Activated naive CD8-positive, alpha-beta T cell treated with anti-CD3 and anti-CD28 coated beads for 36 hours (primary cell): ENCODE data around the gene FHAD1. TPM values are rescaled to one million over a fixed set of nuclear protein-coding genes. Genes with fewer than 3 reads are reported as not detected.
A peak's percentile ranks its signal among the peaks of the same experiment; 100 is the strongest.

Experiments
- DNase-seq: peaks from one replicate; pipeline ENCODE4 v3.0.0; 2021
- H3K27ac Mint-ChIP-seq: one replicate; pipeline ENCODE4 v1.8.0; 2022; ENCODE audit warnings: mild to moderate bottlenecking, moderate library complexity, mixed read lengths
- H3K27me3 Mint-ChIP-seq: one replicate; pipeline ENCODE4 v1.8.0; 2022; ENCODE audit warnings: mild to moderate bottlenecking, mixed read lengths
- H3K36me3 Mint-ChIP-seq: one replicate; pipeline ENCODE4 v1.8.0; 2021; ENCODE audit warnings: mild to moderate bottlenecking, mixed read lengths
- H3K4me1 Mint-ChIP-seq: one replicate; pipeline ENCODE4 v1.8.0; 2021; ENCODE audit warnings: mixed read lengths
- H3K4me3 Mint-ChIP-seq: one replicate; pipeline ENCODE4 v1.8.0; 2022; ENCODE audit warnings: mild to moderate bottlenecking, moderate library complexity, mixed read lengths
- H3K9me3 Mint-ChIP-seq: one replicate; pipeline ENCODE4 v1.8.0; 2022; ENCODE audit warnings: mixed read lengths
- total RNA-seq, 2 experiments: library from RNA; stranded (reverse); gene quantifications; one replicate each; pipeline ENCODE4 v1.2.3, GENCODE V29; 2021

The FHAD1 gene
- total RNA-seq, 2 experiments from 2014 or later = 0.49 to 0.70 TPM

GRCh38 chr1:15254559-15254958 lies 7.5 kb downstream of the FHAD1 start:
- no peak for DNase-seq
- H3K4me1 Mint-ChIP-seq = peaks cover 55% of the 10 kb centered on the region
- H3K27ac Mint-ChIP-seq = no peak overlapping the region
- H3K27me3 Mint-ChIP-seq = peaks cover 20% of the 10 kb centered on the region
- H3K4me3 Mint-ChIP-seq = no peak overlapping the region
- peaks cover 6% of the 10 kb centered on the region for H3K36me3 Mint-ChIP-seq
- peaks cover 3% of the 10 kb centered on the region for H3K9me3 Mint-ChIP-seq

DNA sequence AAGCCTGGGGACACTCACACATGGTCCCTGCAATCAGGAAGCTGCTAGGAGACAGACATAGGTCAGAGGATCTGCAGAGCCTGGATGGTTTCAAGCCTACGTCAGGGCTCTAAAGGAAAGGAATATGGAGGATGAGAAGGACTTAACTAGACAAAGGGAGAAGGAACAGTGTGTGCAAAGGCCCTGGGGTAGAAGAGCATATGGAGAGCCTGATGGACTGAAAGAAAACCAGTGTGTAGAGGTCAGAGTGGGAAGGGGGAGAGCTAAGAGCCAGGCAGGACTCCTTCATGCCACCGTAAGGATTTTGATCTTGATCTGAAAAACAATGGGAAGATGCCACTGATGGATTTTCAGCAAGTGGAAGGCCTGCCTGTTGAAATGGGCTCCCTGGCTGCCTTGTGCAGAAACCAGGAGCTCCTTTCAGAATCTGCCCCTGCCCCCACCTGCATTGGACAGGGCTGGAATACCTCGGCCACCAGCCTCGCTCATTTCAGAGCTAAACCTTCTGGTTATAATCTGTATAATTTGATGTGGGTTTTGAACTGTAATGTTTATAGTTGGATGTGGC lies 8.6 kb downstream of the FHAD1 start:
- Mint-ChIP-seq H3K4me3 (no peak overlapping the region), H3K4me1 (peaks cover 52% of the 10 kb centered on the region), H3K9me3 (no peaks in the 10 kb centered on the region), H3K27ac (no peak overlapping the region), H3K27me3 (peaks cover 23% of the 10 kb centered on the region), H3K36me3 (no peaks in the 10 kb centered on the region)
- DNase-seq = no peak

DNA sequence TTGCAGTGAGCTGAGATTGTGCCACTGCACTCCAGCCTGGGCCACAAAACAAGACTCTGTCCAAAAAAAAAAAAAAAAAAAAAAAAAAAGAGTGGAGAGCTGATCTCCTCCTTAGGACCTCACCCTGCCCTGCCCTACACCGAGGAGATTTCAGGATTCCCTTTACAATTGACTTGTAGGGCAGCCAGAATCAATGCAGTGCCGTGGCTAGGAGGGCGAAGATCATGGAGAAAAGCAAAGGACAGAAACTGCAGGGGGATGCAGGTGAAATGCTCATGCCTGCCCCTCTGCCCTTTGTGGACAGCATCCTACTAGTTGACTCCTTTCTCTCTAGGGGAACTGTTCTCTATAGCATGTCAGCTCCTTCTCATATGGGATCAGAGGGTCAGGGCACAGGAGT lies 9.6 kb downstream of the FHAD1 start:
- H3K36me3 Mint-ChIP-seq = no peaks in the 10 kb centered on the region
- no peak overlapping the region for H3K27ac Mint-ChIP-seq
- peaks cover 32% of the 10 kb centered on the region for H3K27me3 Mint-ChIP-seq
- peaks cover 57% of the 10 kb centered on the region for H3K4me1 Mint-ChIP-seq
- no peaks in the 10 kb centered on the region for H3K9me3 Mint-ChIP-seq
- DNase-seq = no peak
- no peak overlapping the region for H3K4me3 Mint-ChIP-seq

DNA sequence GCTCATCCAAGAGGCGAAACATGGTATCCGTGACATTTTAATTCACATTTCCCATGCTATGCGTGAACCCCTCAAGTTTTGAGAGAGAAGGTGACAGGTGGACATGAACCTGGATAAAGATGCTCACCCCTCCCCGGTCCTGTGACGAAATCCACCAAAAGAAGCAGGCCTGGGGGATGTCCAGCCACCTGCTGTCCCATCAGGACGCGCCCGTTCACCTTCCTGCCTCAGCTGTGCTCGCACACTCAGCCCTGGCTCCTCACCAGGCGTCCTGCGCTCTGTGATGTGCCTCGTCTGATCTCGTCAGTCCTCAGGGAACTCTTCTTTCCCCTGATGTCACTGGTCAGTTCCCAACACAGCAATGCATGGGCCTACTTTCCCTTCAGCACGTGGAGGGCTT lies 10.3 kb downstream of the FHAD1 start:
- no peak for DNase-seq
- no peak overlapping the region for H3K27ac Mint-ChIP-seq
- H3K36me3 Mint-ChIP-seq = no peaks in the 10 kb centered on the region
- no peak overlapping the region for H3K4me3 Mint-ChIP-seq
- no peaks in the 10 kb centered on the region for H3K9me3 Mint-ChIP-seq
- H3K4me1 Mint-ChIP-seq = peaks cover 56% of the 10 kb centered on the region
- H3K27me3 Mint-ChIP-seq = peaks cover 39% of the 10 kb centered on the region

DNA sequence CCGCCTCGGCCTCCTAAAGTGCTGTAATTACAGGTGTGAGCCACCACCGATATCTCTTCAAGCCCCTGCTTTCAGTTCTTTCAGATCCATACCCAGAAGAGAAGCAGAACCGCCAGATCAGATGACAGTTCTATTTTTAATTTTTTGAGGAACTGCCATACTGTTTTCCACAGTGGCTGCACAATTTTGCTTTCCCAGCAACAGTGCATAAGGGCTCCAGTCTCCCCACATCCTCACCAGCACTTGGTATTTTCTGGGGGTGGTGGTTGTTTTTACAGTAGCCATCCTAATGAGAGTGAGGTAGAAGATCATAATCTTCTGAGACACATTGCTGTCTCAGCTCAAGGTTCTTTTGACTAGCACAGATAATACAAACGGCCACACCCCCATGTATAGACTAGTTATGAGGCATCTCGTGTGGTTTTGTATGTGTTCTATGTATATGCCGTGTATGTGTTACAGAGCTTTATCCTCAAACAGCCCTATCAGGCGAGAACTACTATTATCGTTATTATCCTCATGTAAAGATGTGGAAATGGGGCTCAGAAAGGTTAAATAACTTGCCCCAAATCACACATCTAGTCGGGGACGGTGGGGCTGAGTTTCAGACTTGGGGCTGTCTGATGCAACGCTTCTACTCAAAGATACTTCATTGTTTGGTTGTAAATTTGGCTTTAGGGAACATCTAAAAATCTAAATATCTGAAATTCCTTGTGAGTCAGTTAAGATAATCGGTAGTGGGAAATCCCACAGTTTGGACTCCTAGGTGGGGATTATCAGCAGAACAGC lies 12.0 kb downstream of the FHAD1 start:
- H3K9me3 Mint-ChIP-seq = no peaks in the 10 kb centered on the region
- no peak for DNase-seq
- peaks cover 56% of the 10 kb centered on the region for H3K27me3 Mint-ChIP-seq
- no peak overlapping the region for H3K27ac Mint-ChIP-seq
- H3K4me3 Mint-ChIP-seq = no peak overlapping the region
- H3K36me3 Mint-ChIP-seq = no peaks in the 10 kb centered on the region
- H3K4me1 Mint-ChIP-seq = peaks cover 41% of the 10 kb centered on the region

DNA sequence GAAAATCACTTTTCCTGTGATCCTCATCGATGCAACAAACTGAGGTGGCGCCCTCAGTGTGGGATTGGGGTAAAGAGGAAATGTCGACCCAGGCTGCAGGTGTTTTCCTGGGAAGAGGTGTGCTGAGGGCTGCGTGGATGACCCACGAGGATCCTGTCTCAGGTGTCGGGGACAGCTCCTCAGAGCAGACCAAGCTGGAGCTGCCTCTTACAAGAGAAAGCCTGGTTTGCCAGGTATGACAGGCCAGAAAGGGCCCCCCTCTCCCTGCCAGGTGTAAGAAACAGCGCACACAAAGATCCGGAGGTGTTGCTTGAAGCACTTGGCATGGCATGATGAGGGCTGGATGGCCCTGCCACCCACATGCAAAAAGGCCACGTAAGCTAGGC lies 12.6 kb downstream of the FHAD1 start:
- H3K27me3 Mint-ChIP-seq = peaks cover 62% of the 10 kb centered on the region
- no peak overlapping the region for H3K27ac Mint-ChIP-seq
- H3K4me3 Mint-ChIP-seq = no peak overlapping the region
- H3K36me3 Mint-ChIP-seq = no peaks in the 10 kb centered on the region
- H3K9me3 Mint-ChIP-seq = no peaks in the 10 kb centered on the region
- DNase-seq = no peak
- H3K4me1 Mint-ChIP-seq = peaks cover 35% of the 10 kb centered on the region

DNA sequence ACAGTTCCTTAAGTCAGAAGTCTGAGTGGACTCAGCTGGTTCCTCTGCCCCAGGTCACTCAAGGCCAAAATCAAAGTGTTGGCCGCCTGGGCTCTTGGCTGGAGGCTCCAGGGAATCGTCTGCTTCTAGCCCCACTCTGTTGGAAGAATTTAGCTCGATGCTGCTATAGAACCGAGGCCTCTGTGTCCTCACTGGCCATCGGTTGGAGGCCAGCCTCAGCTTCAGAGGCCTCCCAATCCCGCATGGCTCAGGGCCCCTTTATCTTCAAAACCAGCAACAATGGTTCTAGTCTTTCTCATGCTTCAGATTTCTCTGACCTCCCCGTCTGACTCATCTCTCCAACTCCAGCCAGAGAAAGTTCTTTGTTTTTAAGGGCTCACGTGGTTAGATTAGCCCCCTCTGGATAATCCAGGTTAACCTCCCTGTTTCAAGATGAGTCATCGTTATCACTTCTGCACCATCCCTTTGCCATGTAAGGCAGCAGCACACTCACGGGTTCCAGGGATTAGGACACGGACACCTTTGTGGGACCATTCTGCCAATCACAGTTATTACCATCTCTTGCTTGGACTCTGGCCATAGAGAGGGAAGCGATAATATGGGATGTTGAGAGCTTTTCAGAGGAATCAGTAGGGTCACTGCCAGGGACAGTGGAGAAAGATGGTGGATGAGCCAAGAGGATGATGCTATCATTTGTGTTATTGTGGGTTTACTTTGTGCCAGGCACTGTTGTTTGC lies 13.6 kb downstream of the FHAD1 start:
- H3K27me3 Mint-ChIP-seq = peaks cover 68% of the 10 kb centered on the region
- no peaks in the 10 kb centered on the region for H3K9me3 Mint-ChIP-seq

GRCh38 chr1:15261155-15262002 lies 14.4 kb downstream of the FHAD1 start:
- Mint-ChIP-seq H3K27ac (no peak overlapping the region), H3K27me3 (peaks cover 72% of the 10 kb centered on the region), H3K9me3 (peaks cover under 1% of the 10 kb centered on the region), H3K4me3 (peak overlapping the region; percentile 32), H3K4me1 (peaks cover 34% of the 10 kb centered on the region), H3K36me3 (no peaks in the 10 kb centered on the region)
- DNase-seq = peak; percentile 49

More for the DNA sequence above, 13.6 kb downstream of the FHAD1 start:
- no peak overlapping the region for H3K27ac Mint-ChIP-seq
- no peak for DNase-seq
- H3K4me3 Mint-ChIP-seq = no peak overlapping the region
- no peaks in the 10 kb centered on the region for H3K36me3 Mint-ChIP-seq
- H3K4me1 Mint-ChIP-seq = peaks cover 34% of the 10 kb centered on the region

DNA sequence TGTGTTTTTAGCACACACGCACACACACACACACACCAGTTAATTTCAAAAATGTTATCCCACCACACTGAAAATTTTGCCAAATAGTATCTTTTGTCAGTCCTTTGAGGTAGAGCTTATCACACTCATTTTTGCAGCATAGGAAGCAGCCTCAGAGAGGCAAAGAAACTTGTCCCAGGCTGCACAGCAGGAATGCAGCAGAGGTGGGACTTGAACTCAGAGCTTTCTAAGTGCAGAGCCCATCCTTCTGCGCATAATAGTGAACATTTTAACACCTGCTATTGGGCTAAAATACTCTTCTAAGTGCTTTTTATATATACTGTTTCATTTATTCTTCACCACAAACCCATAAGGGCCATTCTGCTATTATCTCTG lies 15.0 kb downstream of the FHAD1 start:
- peaks cover 77% of the 10 kb centered on the region for H3K27me3 Mint-ChIP-seq
- H3K36me3 Mint-ChIP-seq = no peaks in the 10 kb centered on the region

GRCh38 chr1:15262706-15263105 lies 15.7 kb downstream of the FHAD1 start:
- Mint-ChIP-seq H3K9me3 (peaks cover 2% of the 10 kb centered on the region), H3K27ac (no peak overlapping the region), H3K4me1 (peaks cover 33% of the 10 kb centered on the region), H3K27me3 (peaks cover 78% of the 10 kb centered on the region), H3K4me3 (no peak overlapping the region), H3K36me3 (no peaks in the 10 kb centered on the region)
- DNase-seq = no peak

More for the DNA sequence above, 15.0 kb downstream of the FHAD1 start:
- H3K27ac Mint-ChIP-seq = no peak overlapping the region
- no peak for DNase-seq
- H3K9me3 Mint-ChIP-seq = peaks cover 2% of the 10 kb centered on the region
- peaks cover 34% of the 10 kb centered on the region for H3K4me1 Mint-ChIP-seq
- no peak overlapping the region for H3K4me3 Mint-ChIP-seq

DNA sequence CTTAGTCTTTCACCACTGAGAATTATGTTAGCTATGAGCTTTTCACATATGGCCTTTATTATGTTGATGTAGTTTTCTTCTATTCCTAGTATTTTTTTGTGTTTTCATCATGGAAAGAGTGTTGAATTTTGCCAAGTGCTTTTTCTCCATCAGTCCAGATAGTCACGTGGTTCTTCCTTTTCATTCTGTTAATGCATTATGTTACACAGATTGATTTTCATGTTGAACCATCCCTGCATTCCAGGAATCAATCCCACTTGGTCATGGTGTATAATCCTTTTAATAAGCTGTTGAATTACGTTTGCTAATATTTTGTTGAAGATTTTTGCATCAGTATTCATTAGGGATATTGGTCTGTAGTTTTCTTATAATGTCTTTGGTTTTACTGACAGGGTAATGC lies 17.7 kb downstream of the FHAD1 start:
- no peaks in the 10 kb centered on the region for H3K36me3 Mint-ChIP-seq
- peaks cover 73% of the 10 kb centered on the region for H3K27me3 Mint-ChIP-seq
- H3K27ac Mint-ChIP-seq = no peak overlapping the region
- no peak for DNase-seq
- H3K4me1 Mint-ChIP-seq = peaks cover 18% of the 10 kb centered on the region
- peaks cover 2% of the 10 kb centered on the region for H3K9me3 Mint-ChIP-seq
- no peak overlapping the region for H3K4me3 Mint-ChIP-seq

GRCh38 chr1:15271196-15271595 lies 24.2 kb downstream of the FHAD1 start:
- no peak for DNase-seq
- Mint-ChIP-seq H3K27ac (no peak overlapping the region), H3K4me3 (no peak overlapping the region), H3K9me3 (peaks cover 2% of the 10 kb centered on the region), H3K27me3 (peaks cover 50% of the 10 kb centered on the region), H3K4me1 (peaks cover 5% of the 10 kb centered on the region), H3K36me3 (no peaks in the 10 kb centered on the region)

DNA sequence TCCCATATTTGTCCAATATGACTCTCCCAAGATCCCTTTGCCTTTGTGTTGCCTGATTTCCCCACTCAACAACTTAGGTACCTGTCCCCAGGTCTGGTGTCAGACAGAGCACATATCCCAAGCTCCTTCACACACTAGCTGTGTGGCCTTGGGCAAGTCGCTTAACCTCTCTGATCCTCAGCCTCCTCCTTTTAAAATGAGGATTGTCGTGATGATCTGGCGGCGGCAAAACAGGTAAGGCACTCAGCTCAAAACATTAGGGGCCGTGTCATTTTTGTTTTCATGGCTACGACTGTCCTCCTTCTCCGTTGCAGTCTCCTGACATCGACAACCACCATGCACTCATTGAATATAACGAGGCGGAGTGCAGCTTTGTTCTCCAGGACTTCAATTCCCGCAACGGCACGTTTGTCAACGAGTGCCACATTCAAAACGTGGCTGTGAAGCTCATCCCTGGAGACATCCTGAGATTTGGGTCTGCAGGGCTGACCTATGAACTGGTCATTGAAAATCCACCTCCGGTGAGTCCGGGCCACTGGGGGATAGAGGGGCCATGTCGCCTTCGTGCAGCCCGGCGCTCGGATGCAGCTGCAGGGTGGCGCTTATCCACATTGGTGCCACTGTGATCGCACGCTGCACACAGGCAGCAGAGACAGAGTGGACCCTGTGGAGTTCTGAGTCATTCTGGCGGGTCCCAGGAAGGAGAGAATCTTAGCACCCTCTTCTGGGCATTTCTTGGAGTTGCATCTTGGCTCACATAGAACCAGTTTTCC lies 25.2 kb downstream of the FHAD1 start:
- Mint-ChIP-seq H3K4me3 (no peak overlapping the region), H3K9me3 (no peaks in the 10 kb centered on the region), H3K36me3 (no peaks in the 10 kb centered on the region), H3K4me1 (peaks cover 5% of the 10 kb centered on the region), H3K27me3 (peaks cover 44% of the 10 kb centered on the region), H3K27ac (no peak overlapping the region)
- peak; percentile 50 for DNase-seq

GRCh38 chr1:15272782-15273127 lies 25.7 kb downstream of the FHAD1 start:
- H3K27ac Mint-ChIP-seq = no peak overlapping the region
- no peaks in the 10 kb centered on the region for H3K36me3 Mint-ChIP-seq
- H3K4me1 Mint-ChIP-seq = peaks cover 5% of the 10 kb centered on the region
- DNase-seq = no peak
- peaks cover 41% of the 10 kb centered on the region for H3K27me3 Mint-ChIP-seq
- no peaks in the 10 kb centered on the region for H3K9me3 Mint-ChIP-seq
- H3K4me3 Mint-ChIP-seq = no peak overlapping the region
